ENCODE measurements around the gene MTERF1. TPM values are rescaled to one million over a fixed set of nuclear protein-coding genes. Genes with fewer than 3 reads are reported as not detected.

Gene MTERF1
- total and polyA plus RNA-seq, 9 of the 15 experiments (the other 6 are each of a cell fraction or from before 2014, with no cell fraction given), result 15.7 to 49.2 (median 29.1) TPM

DNA sequence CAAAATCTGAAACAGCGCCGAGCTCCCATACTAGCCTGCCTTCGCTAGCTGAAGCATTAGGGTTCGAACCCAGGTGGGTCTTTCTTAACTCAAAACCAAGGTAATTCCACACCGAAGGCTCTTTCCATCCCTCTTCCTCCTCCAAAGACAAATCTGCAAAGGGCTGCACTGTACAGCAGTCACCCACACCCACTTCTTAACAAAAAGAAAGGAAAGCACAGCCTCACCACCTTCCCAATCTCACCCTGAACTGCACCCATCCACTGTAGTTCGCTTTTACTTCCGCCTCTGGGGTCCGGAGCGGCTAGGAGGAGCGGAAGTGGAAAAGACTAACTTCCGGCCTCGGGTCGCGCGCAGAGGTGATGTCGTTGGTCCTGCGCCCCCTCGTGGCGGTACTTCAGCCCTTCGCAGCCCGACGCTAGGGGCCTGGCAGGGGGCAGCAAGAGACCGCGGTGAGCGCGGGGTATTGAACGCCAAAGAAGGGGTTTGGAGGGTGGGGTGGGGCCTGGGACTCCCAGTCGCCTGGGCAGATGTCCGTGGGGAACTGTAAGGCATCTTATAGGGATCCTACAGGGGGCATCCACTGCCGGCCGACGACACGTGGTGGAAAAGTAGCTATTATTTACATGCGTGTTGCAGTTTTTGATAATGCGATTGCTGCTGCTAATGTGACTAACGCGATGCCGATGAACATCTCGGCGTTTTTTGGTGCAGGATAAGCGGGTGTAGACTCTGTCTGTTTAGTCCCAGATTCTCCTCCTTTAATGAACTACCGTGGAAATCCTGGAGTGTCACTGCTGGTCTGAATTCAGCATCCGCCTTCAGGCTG is at the start of gene MTERF1 (continued):
- TF ChIP-seq, protein P1, sequence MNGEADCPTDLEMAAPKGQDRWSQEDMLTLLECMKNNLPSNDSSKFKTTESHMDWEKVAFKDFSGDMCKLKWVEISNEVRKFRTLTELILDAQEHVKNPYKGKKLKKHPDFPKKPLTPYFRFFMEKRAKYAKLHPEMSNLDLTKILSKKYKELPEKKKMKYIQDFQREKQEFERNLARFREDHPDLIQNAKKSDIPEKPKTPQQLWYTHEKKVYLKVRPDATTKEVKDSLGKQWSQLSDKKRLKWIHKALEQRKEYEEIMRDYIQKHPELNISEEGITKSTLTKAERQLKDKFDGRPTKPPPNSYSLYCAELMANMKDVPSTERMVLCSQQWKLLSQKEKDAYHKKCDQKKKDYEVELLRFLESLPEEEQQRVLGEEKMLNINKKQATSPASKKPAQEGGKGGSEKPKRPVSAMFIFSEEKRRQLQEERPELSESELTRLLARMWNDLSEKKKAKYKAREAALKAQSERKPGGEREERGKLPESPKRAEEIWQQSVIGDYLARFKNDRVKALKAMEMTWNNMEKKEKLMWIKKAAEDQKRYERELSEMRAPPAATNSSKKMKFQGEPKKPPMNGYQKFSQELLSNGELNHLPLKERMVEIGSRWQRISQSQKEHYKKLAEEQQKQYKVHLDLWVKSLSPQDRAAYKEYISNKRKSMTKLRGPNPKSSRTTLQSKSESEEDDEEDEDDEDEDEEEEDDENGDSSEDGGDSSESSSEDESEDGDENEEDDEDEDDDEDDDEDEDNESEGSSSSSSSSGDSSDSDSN (IDR thresholded peaks at IDR 0.05; ENCODE audit: borderline replicate concordance in 1 of 2, low read depth in 2 of 2, low read length in 2 of 2), result 0 out of 4 replicates have a peak, but pooled peaks have one; percentile 37 to 45
- TF ChIP-seq ZNF24 (IDR thresholded peaks at IDR 0.05), result peak; percentile 67
- TF ChIP-seq XRCC5 (IDR thresholded peaks at IDR 0.05; ENCODE audit: low read depth, low read length), result peak; percentile 97; the same call in 1 of the 2 replicates
- TF ChIP-seq RUNX1 (IDR thresholded peaks at IDR 0.05; ENCODE audit: low read depth), result peak; percentile 74; the same call in 1 of the 2 replicates
- no peak for TF ChIP-seq ZNF143 (CRISPR knock-in tag; IDR thresholded peaks at IDR 0.05)
- TF ChIP-seq SREBF2 (CRISPR knock-in tag; IDR thresholded peaks at IDR 0.05), result no peak
- TF ChIP-seq, protein P2, sequence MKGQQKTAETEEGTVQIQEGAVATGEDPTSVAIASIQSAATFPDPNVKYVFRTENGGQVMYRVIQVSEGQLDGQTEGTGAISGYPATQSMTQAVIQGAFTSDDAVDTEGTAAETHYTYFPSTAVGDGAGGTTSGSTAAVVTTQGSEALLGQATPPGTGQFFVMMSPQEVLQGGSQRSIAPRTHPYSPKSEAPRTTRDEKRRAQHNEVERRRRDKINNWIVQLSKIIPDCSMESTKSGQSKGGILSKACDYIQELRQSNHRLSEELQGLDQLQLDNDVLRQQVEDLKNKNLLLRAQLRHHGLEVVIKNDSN (CRISPR knock-in tag; IDR thresholded peaks at IDR 0.05), result no peak
- TF ChIP-seq, protein P3, sequence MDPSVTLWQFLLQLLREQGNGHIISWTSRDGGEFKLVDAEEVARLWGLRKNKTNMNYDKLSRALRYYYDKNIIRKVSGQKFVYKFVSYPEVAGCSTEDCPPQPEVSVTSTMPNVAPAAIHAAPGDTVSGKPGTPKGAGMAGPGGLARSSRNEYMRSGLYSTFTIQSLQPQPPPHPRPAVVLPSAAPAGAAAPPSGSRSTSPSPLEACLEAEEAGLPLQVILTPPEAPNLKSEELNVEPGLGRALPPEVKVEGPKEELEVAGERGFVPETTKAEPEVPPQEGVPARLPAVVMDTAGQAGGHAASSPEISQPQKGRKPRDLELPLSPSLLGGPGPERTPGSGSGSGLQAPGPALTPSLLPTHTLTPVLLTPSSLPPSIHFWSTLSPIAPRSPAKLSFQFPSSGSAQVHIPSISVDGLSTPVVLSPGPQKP (CRISPR knock-in tag; IDR thresholded peaks at IDR 0.05), result no peak
- peak; percentile 94 for TF ChIP-seq GTF2E2 (tag; IDR thresholded peaks at IDR 0.05)
- no peak for TF ChIP-seq FOXJ3 (CRISPR knock-in tag; IDR thresholded peaks at IDR 0.05)
- no peak for TF ChIP-seq POLR3G (IDR thresholded peaks at IDR 0.05; ENCODE audit: extremely low read depth, insufficient read length, insufficient replicate concordance)
- peak; percentile 69; the same call in 1 of the 2 replicates for TF ChIP-seq TOE1 (IDR thresholded peaks at IDR 0.05; ENCODE audit: borderline replicate concordance)
- no peak for TF ChIP-seq TOE1 (CRISPR knock-in tag; IDR thresholded peaks at IDR 0.05; ENCODE audit: borderline replicate concordance, low read depth)
- peak; percentile 90 for TF ChIP-seq ATF7 (IDR thresholded peaks at IDR 0.05)
- TF ChIP-seq HNRNPUL1 (IDR thresholded peaks at IDR 0.05; ENCODE audit: low read length), result no peak
- no peak for TF ChIP-seq PCBP2 (IDR thresholded peaks at IDR 0.05; ENCODE audit: low read depth, low read length, poor library complexity, severe bottlenecking)
- TF ChIP-seq, protein P4, sequence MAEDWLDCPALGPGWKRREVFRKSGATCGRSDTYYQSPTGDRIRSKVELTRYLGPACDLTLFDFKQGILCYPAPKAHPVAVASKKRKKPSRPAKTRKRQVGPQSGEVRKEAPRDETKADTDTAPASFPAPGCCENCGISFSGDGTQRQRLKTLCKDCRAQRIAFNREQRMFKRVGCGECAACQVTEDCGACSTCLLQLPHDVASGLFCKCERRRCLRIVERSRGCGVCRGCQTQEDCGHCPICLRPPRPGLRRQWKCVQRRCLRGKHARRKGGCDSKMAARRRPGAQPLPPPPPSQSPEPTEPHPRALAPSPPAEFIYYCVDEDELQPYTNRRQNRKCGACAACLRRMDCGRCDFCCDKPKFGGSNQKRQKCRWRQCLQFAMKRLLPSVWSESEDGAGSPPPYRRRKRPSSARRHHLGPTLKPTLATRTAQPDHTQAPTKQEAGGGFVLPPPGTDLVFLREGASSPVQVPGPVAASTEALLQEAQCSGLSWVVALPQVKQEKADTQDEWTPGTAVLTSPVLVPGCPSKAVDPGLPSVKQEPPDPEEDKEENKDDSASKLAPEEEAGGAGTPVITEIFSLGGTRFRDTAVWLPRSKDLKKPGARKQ (CRISPR knock-in tag; IDR thresholded peaks at IDR 0.05), result peak; percentile 93; the same call in 1 of the 2 replicates
- peak; percentile 74 for TF ChIP-seq POLR2G (IDR thresholded peaks at IDR 0.05; ENCODE audit: low read depth, low read length)
- no peak for TF ChIP-seq ZNF274 (IDR thresholded peaks at IDR 0.05; ENCODE audit: borderline replicate concordance, low read depth, low read length)
- TF ChIP-seq TEAD1 (CRISPR knock-in tag; IDR thresholded peaks at IDR 0.05), result no peak

All from K562 (cell line).